OCI-LY7 (cell line): Measurements from ENCODE around the gene TCTA. TPM values are rescaled to one million over a fixed set of nuclear protein-coding genes. Genes with fewer than 3 reads are reported as not detected.

Source experiments
- BruUV-seq: library from RNA; stranded (reverse); fragments of 400-500 nt; replicated peaks from 2 replicates; lab custom pipeline; 2021; lab: Mats Ljungman, UMichigan
- CTCF ChIA-PET: fragments of 300-600 bp; sonication (Branson Sonifier 250); formaldehyde crosslinking; loops from one replicate; lab custom pipeline; 2022; ENCODE audit warnings: antibody characterized with exemption; ENCODE audit not compliant: unreplicated experiment; lab: Charles Lee
- POLR2A ChIA-PET: fragments of 300-600 bp; sonication (Branson Sonifier 250); formaldehyde crosslinking; loops from one replicate; lab custom pipeline; 2022; ENCODE audit warnings: antibody characterized with exemption; lab: Charles Lee
- DNase-seq: peaks from one replicate; pipeline ENCODE4 v3.0.0-alpha.2; 2015; ENCODE audit warnings: low spot score
- H2AFZ ChIP-seq: fragments of 200-600 bp; sonication (generic), shearing (Covaris generic); 2 replicates; pipeline ENCODE4 v1.6.1; 2014; ENCODE audit warnings: mild to moderate bottlenecking, antibody characterized with exemption, low read length, moderate library complexity
- H3K27ac ChIP-seq: fragments of 200-600 bp; sonication (generic); 2 replicates; pipeline ENCODE4 v1.5.1; 2014; ENCODE audit warnings: mixed run types, low read depth, mild to moderate bottlenecking, moderate library complexity, low read length, inconsistent platforms; ENCODE audit not compliant: poor library complexity, severe bottlenecking
- H3K36me3 ChIP-seq: fragments of 200-600 bp; sonication (generic); 2 replicates; pipeline ENCODE4 v1.6.1; 2014; ENCODE audit warnings: mild to moderate bottlenecking, antibody characterized with exemption, low read length, moderate library complexity, mixed read lengths; ENCODE audit not compliant: insufficient read depth
- H3K4me1 ChIP-seq: fragments of 200-600 bp; sonication (generic); 2 replicates; pipeline ENCODE4 v1.5.1; 2014; ENCODE audit warnings: mild to moderate bottlenecking, low read length; ENCODE audit not compliant: insufficient read depth, poor library complexity, severe bottlenecking
- H3K4me2 ChIP-seq: fragments of 200-600 bp; sonication (generic); 2 replicates; pipeline ENCODE4 v1.6.1; 2014; ENCODE audit warnings: mild to moderate bottlenecking, low read length
- H3K4me3 ChIP-seq: fragments of 200-600 bp; sonication (generic); 2 replicates; pipeline ENCODE4 v1.5.1; 2014; ENCODE audit warnings: mild to moderate bottlenecking, low read depth, low read length; ENCODE audit not compliant: poor library complexity, severe bottlenecking
- H3K79me2 ChIP-seq: fragments of 200-600 bp; sonication (generic); 2 replicates; pipeline ENCODE4 v1.6.1; 2016; ENCODE audit warnings: low read depth, mild to moderate bottlenecking, low read length, moderate library complexity, mixed read lengths; ENCODE audit not compliant: insufficient read depth
- H3K9me2 ChIP-seq: fragments of 200-600 bp; sonication (generic); 2 replicates; pipeline ENCODE4 v1.6.1; 2016; ENCODE audit warnings: mild to moderate bottlenecking, low read length, mixed read lengths; ENCODE audit not compliant: insufficient read depth
- H3K9me3 ChIP-seq: fragments of 200-600 bp; sonication (generic); 2 replicates; pipeline ENCODE4 v1.6.1; 2014; ENCODE audit warnings: mild to moderate bottlenecking, mixed run types, low read length, mixed read lengths
- H4K20me1 ChIP-seq: fragments of 200-600 bp; sonication (generic); 2 replicates; pipeline ENCODE4 v1.6.1; 2014; ENCODE audit warnings: mild to moderate bottlenecking, antibody characterized with exemption, low read length, moderate library complexity, mixed read lengths; ENCODE audit not compliant: insufficient read depth
- CTCF ChIP-seq: fragments of 200-600 bp; sonication (generic); conservative IDR thresholded peaks from 2 replicates; pipeline ENCODE4 v1.5.1; 2014; ENCODE audit warnings: mild to moderate bottlenecking, antibody characterized with exemption, low read length, moderate library complexity, mixed read lengths
- EZH2phosphoT487 ChIP-seq: fragments of 200-600 bp; sonication (generic); IDR thresholded peaks from 2 replicates; pipeline ENCODE4 v1.6.1; 2018; ENCODE audit warnings: low read depth, borderline replicate concordance, mild to moderate bottlenecking, mixed run types, antibody characterized with exemption, low read length, moderate library complexity, mixed read lengths
- intact Hi-C: fragments of 100-400 bp; cut with micrococcal nuclease; formaldehyde crosslinking; loops from one replicate; pipeline ENCODE4 v1.10.0; 2022; ENCODE audit not compliant: unreplicated experiment
- total RNA-seq, 2 experiments: library from RNA; depleted of rRNA in 1 of 2; stranded (reverse); fragments of >200 nt in 1 of 2; shearing (Covaris generic) in 1 of 2; gene quantifications; 2 replicates each; pipeline ENCODE4 v1.2.3, GENCODE V29; 2014 to 2022

Gene TCTA
- total RNA-seq, 2 experiments from 2014 or later = 17.9 to 37.7 TPM

GRCh38 chr3:49370585-49371290 lies 41.5 kb upstream of the TCTA start:
- ChIA-PET POLR2A (interaction anchor here (0.7 to 1.5 kb wide), 4 partner anchors 10 to 1011 kb away, joined by 3 to 4 read pairs (median 4); no protein-coding TSS in a partner anchor), CTCF (no interaction called here)
- H3K4me1 ChIP-seq = no peaks in the 10 kb centered on the region
- H3K4me3 ChIP-seq = no peak overlapping the region
- peaks cover 98% of the 10 kb centered on the region for H3K36me3 ChIP-seq
- H3K4me2 ChIP-seq = no peak overlapping the region
- no peaks in the 10 kb centered on the region for H3K9me3 ChIP-seq
- no peak for DNase-seq
- 0 out of 2 replicates have a peak, but pooled peaks cover 3% of the 10 kb centered on the region for H4K20me1 ChIP-seq
- no TSS peak for BruUV-seq
- peaks cover 88% of the 10 kb centered on the region for H3K79me2 ChIP-seq
- H2AFZ ChIP-seq = no peak overlapping the region
- H3K27ac ChIP-seq = no peak overlapping the region
- H3K9me2 ChIP-seq = no peaks in the 10 kb centered on the region
- intact Hi-C loops = no loop called here
- no peak for TF ChIP-seq CTCF
- no peak for TF ChIP-seq EZH2phosphoT487

DNA sequence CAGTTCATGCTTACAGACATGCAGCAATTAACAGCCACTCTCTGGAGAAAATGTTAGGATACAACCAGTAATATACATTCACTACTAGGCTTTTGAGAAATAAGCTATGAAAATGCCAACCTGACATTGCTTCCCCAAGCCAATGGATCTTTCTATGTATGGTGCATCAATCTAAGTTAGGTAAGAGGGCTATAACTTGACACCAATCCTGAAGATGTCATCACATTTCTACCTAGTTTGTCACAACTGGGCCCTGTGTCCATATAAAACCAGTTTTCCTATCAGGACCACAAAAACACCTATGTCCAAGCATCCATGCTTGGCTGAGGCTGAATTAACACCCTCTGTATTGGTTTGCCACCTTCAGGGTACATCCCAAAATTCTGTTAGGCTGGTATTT lies 40.3 kb upstream of the TCTA start:
- intact Hi-C loops = no loop called here
- Histone ChIP-seq H3K9me3 (no peaks in the 10 kb centered on the region), H3K36me3 (peaks cover 91% of the 10 kb centered on the region), H3K27ac (no peak overlapping the region), H3K4me3 (no peak overlapping the region), H4K20me1 (peaks cover 3% of the 10 kb centered on the region; the same call in 1 of the 2 replicates), H3K79me2 (peaks cover 89% of the 10 kb centered on the region), H3K4me1 (peaks cover 3% of the 10 kb centered on the region), H2AFZ (no peak overlapping the region), H3K9me2 (no peaks in the 10 kb centered on the region), H3K4me2 (no peak overlapping the region)
- no peak for DNase-seq
- POLR2A ChIA-PET = no interaction called here
- CTCF ChIA-PET = no interaction called here
- TF ChIP-seq EZH2phosphoT487 (no peak), CTCF (no peak)
- no TSS peak for BruUV-seq

GRCh38 chr3:49377483-49377882 lies 34.7 kb upstream of the TCTA start:
- peak; percentile 73 for DNase-seq
- H3K4me2 ChIP-seq = peak overlapping the region; percentile 37
- intact Hi-C loops = loop anchor here (1.0 kb wide), 1 partner anchor 19 kb away; the partner anchor contains the start of gene GPX1
- peak overlapping the region; percentile 69 for H3K27ac ChIP-seq
- no peaks in the 10 kb centered on the region for H3K9me2 ChIP-seq
- H3K79me2 ChIP-seq = peaks cover 99% of the 10 kb centered on the region
- peaks cover 4% of the 10 kb centered on the region; the same call in 1 of the 2 replicates for H4K20me1 ChIP-seq
- ChIA-PET CTCF (no interaction called here), POLR2A (no interaction called here)
- H3K36me3 ChIP-seq = peaks cover 63% of the 10 kb centered on the region
- H3K9me3 ChIP-seq = no peaks in the 10 kb centered on the region
- peaks cover 31% of the 10 kb centered on the region for H3K4me1 ChIP-seq
- BruUV-seq = no TSS peak
- H2AFZ ChIP-seq = no peak overlapping the region
- TF ChIP-seq EZH2phosphoT487 (no peak), CTCF (no peak)
- peak overlapping the region; percentile 13 for H3K4me3 ChIP-seq
